ENCODE results near the gene RAPGEF2.

RAPGEF2 gene

DNA sequence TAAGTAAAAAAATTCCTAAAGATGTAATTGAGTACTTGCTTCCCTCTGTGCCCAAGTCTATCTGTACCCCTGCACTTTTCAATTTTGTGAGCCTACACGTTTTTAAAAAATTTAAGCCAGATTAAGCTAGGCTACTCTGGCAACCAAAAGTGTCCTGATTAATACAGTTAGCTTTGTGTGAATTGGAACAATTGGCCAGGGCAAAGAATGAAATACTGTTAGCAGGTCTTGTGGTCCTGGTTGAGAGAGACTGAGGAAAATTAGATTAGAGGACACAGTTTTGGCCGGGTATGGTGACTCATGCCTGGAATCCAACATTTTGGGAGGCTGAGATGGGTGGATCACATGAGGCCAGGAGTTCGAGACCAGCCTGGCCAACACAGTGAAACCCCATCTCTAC, 293.3 kb downstream of the RAPGEF2 start:
- no peak for DNase-seq (ENCODE audit: extremely low read depth in 1 of 2, low read depth in 1 of 2)

GRCh38 chr4:159398236-159398638, 295.4 kb downstream of the RAPGEF2 start:
- no peak for DNase-seq (ENCODE audit: extremely low read depth in 1 of 2, low read depth in 1 of 2)

GRCh38 chr4:159400558-159401225, 297.8 kb downstream of the RAPGEF2 start:
- no peak for DNase-seq (ENCODE audit: extremely low read depth in 1 of 2, low read depth in 1 of 2)

- no peak for DNase-seq (ENCODE audit: extremely low read depth in 1 of 2, low read depth in 1 of 2)
Observed at GRCh38 chr4:159401226-159401712, 298.4 kb downstream of the RAPGEF2 start.

DNA sequence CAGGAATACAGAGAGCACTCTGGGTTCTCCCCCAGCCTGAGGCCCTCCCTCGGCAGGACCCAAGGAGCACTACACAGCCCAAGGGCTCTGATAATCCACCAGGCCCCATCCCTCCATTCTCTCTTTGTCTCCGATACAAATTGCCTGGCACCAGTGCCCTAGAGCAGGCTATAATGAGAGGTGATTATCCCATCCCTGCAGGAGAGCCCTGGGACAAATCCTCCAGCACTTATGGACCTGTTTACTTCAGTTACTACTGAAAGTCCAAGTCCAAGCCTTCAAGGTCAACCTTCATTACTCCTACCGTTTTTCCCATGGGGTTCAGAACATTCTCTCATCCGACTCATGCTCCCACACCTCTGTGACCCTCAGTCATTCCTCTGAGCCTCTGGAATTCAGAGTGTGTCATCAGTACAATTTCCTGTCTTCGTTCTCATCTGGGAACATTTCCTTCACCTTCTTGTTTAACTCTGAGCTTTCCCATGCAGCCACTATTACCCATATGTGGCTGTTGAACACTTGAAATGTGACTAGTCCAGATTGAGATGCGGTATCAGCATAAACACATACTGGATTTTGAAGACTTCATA, 299.0 kb downstream of the RAPGEF2 start:
- no peak for DNase-seq (ENCODE audit: extremely low read depth in 1 of 2, low read depth in 1 of 2)
